Hepatocyte (in vitro differentiated cells): ENCODE results near the gene NAA40.

Source experiments
- CTCF ChIP-seq: fragments of 200-600 bp; sonication (generic); IDR thresholded peaks from 2 replicates; pipeline ENCODE4 v1.5.1; 2016; ENCODE audit warnings: antibody characterized with exemption, mild to moderate bottlenecking; ENCODE audit not compliant: poor library complexity
- EZH2 ChIP-seq: fragments of 200-600 bp; sonication (generic); IDR thresholded peaks from 2 replicates; pipeline ENCODE4 v1.6.1; 2016; ENCODE audit warnings: antibody characterized with exemption, mild to moderate bottlenecking, borderline replicate concordance
- EZH2phosphoT487 ChIP-seq: fragments of 200-600 bp; sonication (generic); IDR thresholded peaks from one replicate; pipeline ENCODE4 v1.6.1; 2018; ENCODE audit warnings: antibody characterized with exemption, mild to moderate bottlenecking, low read depth, moderate library complexity; ENCODE audit not compliant: unreplicated experiment, severe bottlenecking

GRCh38 chr11:63970902-63971301, 32.1 kb downstream of the NAA40 start:
- TF ChIP-seq CTCF: no peak
- no peak for TF ChIP-seq EZH2phosphoT487
- no peak for TF ChIP-seq EZH2
